GM18517 (cell line): ENCODE measurements around the gene FSCN2.
A peak's percentile ranks its signal among the peaks of the same experiment; 100 is the strongest.

Experiments used
- ATAC-seq: cut with Tn5 transposase; IDR thresholded peaks from one replicate; pipeline ENCODE4 v1.9.1; 2021; ENCODE audit warnings: mild to moderate bottlenecking, moderate library complexity; ENCODE audit not compliant: unreplicated experiment

The FSCN2 gene, protein sequence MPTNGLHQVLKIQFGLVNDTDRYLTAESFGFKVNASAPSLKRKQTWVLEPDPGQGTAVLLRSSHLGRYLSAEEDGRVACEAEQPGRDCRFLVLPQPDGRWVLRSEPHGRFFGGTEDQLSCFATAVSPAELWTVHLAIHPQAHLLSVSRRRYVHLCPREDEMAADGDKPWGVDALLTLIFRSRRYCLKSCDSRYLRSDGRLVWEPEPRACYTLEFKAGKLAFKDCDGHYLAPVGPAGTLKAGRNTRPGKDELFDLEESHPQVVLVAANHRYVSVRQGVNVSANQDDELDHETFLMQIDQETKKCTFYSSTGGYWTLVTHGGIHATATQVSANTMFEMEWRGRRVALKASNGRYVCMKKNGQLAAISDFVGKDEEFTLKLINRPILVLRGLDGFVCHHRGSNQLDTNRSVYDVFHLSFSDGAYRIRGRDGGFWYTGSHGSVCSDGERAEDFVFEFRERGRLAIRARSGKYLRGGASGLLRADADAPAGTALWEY

DNA sequence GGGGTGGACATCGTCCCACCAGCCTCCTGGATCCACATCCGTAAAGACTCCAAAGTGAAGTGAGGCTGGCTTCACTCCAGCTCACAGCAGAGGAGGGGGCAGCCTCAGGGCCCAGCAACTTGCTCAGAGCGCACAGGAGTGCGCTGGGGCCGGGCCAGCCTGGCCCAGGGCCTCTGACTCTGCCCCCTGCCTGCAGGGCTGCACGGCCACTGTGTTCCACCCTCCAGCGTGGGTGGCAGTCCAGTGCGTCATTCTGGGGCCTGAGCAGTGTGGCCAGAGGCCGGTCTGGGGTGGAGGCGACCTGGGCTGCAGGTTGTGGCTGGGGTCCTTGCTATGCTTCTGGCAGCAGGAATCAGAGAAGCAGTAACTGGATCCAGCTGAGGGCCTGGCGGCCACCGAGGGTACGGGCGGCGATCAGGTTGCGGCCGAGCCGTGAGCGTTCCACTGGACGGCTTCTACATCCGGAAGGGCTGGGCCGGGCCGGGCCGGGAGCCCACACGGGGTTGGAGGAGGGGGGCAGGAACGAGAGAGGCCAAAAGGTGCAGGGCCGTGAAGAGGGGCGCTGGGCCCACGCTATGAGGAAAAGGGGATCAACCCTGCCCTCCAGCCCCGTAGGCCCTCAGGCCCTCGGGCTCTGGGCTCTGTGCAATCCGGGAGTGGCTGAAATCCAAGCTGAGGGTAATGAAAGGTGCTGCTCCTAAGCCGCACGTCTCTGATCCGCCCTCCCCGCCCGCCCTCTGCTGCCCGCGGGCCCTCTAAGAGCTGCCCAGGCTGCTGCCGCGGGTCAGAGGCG is at the start of gene FSCN2:
Gene FSCN2 (plus strand): TSS at position 787 of the 793 bp plus-strand sequence. CDS start 155 bp downstream, outside the sequence.
- no peak for ATAC-seq

GRCh38 chr17:81479175-81480071 is 48.8 kb upstream of the FSCN2 start:
- no peak for ATAC-seq

- ATAC-seq, result no peak
Measured at GRCh38 chr17:81480140-81481072, 47.8 kb upstream of the FSCN2 start.

DNA sequence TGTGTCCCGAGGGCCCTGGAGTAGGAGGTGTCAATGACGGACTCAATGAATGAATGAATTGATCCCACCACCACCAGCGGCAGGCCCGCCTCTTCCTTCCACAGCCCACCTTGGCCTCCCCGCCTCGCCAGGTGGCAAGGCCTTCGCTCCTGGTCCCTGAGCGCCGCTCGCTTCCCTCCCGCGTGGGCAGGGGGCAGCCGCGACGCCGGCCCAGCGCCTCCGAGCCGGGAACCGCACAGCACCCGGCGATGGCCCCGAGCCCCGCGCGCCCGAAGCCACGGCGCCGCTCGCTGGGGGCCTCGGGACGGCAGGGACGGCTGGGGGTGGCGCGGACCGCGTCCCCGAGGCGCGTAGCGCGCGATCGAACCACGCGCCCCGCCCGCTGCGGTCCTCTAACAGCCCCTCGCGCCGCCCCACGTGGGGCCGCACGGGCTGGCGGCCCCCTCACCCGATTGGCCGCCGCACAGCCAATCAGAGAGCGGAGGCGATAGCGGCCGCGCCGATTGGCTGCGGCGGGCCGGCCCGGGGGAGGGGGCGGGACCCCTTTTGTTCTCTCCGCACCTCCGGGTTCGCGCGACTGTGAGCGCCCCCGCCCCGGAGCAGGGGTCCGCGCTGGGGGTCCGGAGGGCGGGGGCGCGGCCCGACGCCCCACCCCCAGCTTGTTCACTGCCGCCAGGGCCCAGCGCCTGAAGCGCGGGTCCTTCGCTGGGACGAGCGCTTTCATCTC is 46.9 kb upstream of the FSCN2 start:
- no peak for ATAC-seq

DNA sequence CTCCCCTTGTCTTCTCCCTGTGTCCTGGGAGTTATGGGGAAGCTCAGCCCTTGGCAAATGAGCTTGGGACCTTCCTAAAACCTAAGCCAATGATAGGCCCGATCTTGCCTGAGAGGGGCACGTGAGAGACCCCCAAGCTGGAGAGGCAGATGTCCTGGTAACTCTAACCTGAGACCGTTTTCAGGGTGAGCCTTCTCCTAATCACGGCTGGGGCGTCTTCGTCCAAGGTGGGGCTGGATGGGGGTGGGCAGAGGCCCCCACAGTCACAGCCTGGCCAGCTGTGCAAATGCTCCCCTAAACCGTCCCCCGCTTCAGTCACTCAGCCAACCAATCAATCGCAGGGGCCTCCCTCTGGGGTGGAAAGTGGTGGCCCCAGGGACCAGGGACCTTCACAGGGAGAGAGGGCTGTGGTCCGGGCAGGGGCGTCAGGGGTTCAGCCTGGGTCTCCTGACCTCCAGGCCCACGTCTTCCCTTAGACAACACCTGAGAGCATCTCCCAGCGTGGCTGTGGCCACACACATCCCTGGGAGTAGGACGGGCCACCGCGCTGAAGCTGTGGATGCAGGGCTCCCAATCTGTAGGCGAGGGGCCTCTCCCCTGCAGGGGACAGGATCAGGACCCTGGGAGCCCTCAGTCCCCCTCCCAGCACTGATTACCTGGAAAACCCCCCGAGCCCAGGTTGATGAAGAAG is 46.2 kb upstream of the FSCN2 start:
- ATAC-seq, result no peak

DNA sequence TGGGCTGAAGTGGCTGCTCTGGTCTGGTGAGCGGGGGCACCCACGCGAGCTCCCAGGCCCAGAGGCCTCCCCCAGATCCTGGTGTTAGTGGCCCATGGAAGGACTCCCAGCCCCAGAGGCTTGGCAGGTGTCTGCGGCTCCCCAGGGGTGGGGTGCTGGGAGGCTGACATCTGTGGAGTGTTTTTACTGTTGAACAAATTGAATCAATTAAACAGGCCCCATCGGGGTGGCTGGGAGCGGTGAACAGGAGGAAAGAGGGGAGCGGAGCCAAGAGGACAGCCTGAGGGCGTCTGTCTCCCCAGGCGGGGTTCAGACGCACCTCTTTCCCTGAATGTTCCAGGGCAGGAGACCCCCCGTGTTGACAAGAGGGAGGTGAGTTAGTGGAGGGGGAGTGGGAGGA is 45.5 kb upstream of the FSCN2 start:
- no peak for ATAC-seq

- ATAC-seq, result no peak
Measured at GRCh38 chr17:81483085-81483861, 44.9 kb upstream of the FSCN2 start.

GRCh38 chr17:81483862-81484194 is 44.3 kb upstream of the FSCN2 start:
- no peak for ATAC-seq

GRCh38 chr17:81484195-81484979 is 43.8 kb upstream of the FSCN2 start:
- peak; percentile 66 for ATAC-seq

DNA sequence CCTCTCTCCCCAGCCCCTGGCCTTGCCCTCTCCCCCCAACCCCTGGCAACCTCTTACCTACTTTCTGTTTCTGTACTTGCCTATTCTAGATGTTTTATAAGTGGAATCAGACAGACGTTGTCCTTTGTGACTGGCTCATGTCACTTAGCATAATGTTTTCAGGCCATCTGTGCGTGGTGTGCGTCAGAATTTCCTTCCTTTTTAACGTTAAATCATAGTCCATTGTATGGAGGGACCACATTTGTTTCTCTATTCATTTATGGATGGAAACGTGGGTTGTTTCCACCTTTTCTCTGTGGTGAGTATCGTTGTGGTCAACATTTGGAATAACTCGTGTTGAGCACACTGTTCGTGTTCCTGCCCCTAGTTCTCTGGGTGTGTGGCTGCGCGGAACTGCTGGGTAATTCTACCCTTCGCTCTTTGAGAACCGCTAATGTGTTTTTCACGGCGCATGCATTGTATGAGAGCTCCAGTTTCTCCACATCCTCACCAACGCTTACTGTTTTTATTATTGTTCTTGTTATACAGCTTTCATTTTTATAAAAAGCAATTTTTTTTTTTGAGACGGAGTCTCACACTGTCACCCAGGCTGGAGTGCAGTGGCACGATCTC is 41.9 kb upstream of the FSCN2 start:
- no peak for ATAC-seq

- ATAC-seq, result no peak
Measured at GRCh38 chr17:81487089-81487486, 41.1 kb upstream of the FSCN2 start.

- no peak for ATAC-seq
Measured at GRCh38 chr17:81487487-81488275, 40.5 kb upstream of the FSCN2 start.

DNA sequence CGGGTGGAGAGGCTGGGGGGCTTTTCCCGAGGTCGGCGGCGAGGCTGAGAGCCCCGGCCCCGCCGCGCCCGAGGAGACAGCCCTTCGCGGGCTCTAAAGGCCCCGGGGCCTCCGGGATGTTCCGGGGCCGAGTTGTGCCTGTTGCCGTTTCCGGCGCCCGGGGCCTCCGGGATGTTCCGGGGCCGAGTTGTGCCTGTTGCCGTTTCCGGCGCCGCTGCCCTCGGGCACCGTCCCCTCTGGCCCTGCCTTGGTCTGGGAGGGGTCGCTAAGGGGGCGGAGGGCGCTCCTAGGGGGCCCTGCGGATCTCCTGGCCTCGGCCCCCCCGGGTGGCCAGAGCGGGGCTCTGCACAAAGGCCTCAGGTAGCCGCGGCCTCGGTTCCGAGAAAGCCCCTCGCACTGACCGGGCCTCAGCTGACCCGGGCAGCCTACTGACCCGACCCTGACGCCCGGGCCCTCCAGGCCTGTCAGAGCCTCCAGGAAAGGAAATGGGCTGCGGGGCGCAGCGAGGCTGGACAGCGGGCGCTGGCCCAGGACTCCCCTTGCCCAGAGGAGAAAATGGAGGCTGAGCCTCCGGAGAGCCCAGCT is 39.8 kb upstream of the FSCN2 start:
- no peak for ATAC-seq

DNA sequence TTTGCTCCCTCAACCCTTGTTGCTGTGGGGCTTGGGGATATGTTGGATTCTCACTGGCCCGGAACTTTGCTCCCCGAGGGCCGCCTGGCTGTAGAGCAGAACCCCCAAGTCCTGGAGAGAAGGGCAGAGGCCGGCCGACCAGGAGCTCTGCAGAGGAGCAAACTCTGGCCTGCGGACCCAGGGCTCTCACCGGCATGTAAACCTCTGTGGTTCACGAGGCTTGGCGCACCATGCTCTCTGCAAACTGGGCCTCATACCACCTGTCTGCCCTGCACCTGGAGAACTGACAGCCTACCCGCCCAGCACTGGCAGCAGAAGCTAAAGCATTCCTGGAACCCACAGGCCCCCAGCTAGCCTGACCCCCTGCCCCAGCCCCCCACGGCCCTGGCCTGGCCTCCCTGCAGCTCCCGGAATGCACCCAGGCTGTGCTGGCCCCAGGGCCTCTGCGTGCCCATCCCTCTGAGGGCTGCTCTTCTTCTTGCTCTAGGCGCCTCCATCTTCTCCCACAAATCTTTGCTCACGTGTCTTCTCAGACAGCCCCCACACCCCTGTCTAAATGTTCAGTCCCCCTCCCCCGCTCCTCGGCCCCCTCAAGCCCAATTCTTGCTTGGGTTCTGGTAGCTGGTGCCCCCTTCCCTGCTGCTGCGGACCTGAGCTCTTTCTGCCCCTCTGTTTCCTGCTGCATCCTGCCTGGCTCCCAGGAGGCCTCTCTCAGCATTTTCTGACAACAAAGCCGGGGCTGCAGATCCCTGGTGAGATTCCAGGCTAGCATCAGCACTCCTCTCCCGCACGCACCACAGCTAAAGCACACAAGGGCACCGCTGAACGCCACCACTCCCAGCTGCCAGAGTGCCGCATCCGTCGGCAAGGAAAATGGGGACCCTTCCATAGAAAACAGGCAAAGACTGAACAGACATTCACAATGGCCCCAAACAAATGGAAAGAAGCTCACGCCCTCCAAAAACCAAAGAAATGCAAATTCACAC is 38.9 kb upstream of the FSCN2 start:
- no peak for ATAC-seq
